GM18498 (cell line): ENCODE data around the gene TIFAB.

Experiments used
- ATAC-seq: cut with Tn5 transposase; IDR thresholded peaks from one replicate; pipeline ENCODE4 v1.9.1; 2021; ENCODE audit warnings: mild to moderate bottlenecking, moderate library complexity; ENCODE audit not compliant: unreplicated experiment

The TIFAB gene

DNA sequence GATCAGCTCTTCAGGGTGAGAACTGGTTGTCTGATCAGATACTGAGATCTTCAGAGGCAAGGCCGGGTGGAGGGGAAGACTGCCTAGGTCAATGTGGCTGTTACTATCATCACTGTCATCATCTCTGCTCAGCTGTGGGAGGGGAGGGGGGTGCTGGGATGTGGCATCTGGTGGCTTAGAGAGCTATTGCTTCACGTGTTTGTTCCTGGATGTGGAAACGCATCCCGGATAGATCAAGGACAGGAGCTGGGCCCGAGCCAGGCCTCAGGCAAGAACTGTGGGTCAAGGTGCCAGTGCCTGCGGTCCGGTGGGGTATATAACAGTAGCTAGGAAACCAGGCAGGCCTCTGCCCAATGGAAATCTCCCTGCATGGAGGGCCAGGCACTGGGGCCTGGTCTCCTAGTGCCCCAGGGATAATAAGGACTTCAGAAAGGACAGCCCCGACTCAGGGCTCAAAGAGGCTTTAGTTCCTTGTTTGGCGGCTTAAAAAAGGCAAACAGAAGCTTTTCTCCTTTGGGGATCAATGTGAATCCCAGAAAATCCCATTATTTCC is 30.3 kb upstream of the TIFAB start:
- no peak for ATAC-seq

DNA sequence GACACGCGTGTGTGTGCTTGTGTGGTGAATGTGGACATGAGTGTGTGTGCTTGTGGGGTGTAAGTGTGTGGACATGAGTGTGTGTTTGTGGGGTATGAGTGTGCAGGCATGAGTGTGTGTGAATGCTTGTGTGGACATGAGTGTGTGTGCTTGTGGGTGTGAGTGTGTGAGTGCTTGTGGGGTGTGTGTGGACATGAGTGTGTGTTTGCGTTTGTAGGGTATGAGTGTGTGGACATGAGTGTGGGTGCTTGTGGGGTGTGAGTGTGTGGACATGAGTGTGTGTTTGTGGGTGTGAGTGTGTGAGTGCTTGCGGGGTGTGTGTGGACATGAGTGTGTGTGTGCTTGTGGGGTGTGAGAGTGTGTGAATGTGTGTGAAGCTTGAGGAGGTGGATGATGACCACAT is 29.8 kb upstream of the TIFAB start:
- ATAC-seq, result no peak

DNA sequence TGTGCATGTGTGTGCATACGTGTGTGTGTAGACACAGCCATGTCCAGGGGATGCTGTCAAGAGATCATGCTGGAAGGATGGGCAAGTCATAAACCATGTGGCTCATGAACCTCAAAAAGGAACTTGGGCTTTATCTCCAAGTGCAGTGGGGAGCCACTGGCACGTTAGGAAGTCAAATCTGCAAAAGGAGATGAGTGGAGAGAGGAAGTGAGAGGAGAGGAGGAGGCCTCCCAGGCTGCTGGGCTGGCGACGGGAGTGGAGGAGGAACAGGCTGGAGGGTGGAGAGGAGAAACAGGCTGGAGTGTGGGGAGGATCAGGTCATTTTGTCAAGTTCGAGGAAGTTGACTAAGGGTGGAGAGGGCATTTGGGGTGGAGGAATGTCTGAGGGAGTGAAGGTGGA is 29.2 kb upstream of the TIFAB start:
- no peak for ATAC-seq

DNA sequence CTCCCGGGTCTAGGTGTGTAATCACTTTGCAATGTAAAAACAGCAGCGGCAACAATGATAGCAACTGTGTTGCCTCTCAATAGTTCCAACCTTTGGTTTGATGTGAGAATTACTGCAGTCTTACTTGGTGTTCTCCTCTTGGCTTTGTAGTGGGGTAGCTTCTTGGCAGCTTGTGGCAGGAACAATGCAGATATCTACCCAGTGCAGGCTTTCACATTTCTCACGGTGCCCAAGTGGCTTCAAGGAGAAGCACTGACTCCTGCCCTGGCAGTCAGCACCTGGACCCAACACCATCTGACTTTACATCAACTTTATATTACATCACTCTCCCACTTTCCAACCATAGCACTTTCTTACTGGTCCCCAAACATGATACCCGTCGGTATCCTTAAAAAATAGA is 28.4 kb upstream of the TIFAB start:
- ATAC-seq, result no peak

DNA sequence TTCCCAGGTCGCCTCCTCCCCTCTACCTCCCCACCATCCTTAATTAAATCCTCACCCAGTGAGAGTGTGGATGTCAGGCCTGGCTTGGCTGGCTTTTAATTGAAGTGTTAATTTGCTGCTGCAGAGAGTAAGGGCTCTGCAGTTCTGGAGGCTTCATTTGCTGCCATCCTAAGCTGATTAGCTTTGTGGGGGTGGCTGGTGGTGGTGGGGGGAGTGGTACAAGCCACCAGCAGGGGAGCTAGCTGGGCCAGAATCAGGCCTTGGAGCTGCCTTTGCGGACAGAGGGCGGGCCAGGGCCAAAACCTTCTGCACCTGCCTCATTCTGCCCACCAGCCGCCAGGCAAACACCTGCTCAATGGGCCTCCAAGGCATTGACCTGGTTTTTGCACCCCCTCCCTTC is 26.8 kb upstream of the TIFAB start:
- no peak for ATAC-seq

DNA sequence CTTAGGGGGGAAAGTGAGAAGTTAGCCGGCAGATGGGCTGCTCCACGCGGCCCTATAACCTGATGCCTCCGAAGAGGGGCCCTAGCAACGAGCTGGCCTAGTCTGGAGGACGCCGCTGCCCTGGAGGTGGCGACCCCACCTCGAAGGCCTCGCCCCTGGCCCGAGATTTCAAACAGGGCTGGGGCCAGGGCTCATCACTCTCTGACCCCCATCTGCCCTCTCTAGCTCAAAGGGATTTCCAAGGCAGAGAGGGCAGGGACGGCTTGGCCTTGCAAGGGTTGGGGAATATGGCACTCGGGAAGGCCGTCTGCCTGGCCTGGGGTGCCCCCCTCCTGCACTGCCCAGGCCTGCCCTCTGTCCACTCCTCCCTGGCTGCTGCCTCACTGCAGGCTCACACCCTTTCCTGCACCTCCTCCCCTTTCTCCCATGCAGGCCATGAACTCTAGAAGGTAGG is 25.5 kb upstream of the TIFAB start:
- no peak for ATAC-seq

DNA sequence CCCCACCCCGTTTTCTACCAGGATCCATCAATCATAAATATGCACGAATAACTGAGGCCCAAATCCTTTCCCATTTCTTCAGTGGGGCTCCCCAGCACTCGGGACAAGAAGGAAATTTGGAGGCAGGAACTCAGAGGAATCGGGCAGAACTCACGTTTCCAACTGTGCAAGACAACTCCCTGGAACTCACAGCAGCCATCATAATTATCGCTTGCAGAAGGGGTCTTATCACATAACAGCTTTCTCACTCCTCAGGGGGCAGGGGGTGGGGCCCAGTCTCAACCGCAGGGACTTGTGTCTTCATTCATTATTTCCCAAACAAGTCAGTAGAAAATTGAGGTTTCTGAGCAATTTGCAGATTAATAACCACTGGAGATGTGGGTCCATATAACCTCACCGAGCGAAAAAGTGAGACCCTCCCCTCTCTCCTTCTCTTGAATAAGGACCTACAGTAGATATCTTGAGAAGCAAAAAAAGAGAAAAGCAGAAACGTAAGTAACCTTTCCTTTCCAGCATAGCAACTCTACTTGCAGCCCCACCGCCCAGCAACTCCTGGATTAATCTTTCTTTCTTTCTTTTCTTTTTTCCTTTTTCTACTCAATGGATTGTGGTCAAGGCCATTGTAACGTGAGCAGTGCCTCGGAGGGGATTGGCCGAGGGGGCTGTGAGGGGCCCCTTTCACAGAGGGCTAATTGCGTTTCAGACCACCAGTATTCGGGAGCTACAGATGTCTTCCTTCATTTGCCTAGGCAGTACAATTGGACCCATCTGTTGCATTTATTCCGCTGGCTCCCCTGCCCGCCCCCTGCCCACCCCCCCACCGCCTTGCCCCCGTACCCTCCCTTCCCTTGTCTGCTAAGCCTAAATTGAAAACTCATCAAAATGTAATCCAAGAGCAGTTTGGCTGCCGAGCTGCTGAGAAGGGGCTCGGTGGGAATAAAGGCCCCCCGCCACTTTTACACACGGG is 24.7 kb upstream of the TIFAB start:
- no peak for ATAC-seq

DNA sequence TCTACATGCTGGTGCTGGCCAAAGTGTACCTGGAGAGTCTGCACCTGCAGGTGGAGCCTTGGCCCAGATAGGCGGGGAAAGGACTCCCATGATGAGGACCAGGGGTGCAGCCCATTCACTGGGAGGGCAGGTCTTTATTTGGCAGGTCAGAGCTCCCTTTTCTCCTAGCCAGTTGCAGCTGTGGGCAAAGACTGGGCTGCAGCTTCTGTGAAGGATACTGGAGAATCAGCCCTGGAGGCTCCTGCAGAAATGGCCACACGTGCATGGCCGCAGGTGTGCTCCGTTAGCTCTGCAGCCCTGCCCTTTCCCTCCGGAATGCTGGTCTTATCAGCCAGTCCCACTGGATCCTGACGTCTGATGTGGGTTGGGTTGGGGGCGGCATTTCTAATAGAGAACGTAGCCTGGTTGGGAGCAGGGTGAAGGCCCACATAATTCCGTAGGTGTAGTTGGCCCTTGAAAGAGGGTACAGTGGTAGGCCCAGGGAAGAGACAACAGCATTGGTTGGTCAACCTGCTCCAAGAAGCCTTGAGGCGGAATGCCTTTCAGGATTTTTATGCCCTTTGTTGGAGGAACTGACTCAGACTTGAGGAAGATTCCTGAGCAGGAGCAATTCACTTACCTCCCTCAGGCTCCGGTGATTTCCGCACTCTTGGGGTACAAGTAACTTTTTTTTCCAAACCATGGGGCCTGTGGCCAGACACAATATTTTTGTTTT is 22.0 kb upstream of the TIFAB start:
- no peak for ATAC-seq

DNA sequence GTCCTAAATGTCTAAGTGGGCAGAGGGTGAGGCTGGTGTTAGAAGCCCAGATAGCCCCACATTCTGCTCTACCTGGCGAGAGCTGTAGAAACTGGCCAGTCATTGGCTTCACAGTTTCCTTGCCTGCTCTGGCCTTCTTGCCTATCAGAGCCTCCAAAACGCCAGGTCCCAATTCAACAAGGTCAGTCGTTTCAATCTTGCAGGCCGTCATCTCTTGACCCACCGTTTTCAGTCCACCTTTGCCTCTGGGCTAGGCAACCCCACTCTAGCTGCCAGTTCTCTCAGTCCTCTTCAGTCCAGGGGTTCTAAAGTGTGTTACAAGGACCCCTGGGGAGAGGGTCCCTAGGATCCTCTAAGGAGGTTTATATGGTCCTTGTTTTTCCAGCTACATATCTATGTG is 20.0 kb upstream of the TIFAB start:
- ATAC-seq, result no peak

DNA sequence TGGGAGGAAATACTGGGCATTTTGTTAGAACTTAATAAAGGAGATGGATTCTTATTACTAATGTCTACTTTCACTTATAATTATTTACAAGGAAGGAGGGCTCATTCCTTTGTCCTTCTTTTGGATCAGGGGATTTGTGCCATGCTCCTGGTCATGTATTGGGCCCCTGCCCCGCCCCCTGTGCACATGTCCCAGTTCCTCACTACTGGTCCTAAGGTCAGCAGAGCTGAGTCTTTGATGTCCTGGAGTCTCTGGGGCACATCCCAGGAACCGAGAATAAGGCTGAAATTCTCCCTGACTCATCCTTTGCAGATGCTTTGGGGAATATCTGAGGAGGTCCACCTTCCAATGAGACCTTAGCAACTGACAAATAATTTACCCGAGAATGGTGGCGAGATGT is 19.6 kb upstream of the TIFAB start:
- ATAC-seq, result no peak

DNA sequence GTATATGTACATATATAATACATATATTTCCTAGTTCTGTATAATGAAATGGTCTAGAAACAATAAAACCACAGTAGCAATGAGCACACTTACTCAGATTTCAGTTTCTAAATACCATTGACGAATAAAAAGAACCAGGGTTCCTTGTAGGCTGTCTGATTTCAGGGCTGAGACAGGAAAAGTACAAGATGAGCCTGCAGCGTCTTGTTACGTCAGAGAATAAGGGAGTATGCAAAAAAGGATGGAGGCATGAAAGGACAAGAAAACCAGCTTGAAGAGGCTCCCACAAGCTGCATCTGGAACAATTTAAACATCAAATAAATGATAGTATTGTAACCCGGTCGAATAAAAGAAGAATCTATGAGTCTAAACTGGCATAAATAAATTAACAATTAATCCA is 17.8 kb upstream of the TIFAB start:
- no peak for ATAC-seq

DNA sequence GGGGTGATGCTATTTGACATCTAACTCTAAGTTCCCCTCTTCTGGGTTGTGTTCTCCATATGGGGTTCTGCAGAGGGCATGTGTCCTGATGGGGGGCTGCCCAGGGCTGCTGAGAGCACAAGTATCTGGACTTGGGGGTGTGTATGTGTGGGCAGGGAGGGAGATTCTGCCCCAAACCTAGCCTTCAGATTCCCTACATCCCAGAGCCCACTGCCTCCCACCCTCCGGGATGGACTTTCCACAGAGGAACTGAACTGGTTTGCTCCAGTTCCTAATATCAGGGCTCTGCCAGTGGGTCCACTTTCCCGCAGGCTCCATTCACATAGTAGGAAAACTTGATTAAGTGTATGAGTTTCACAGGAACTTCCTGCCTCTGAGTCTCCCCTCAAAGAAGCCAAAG is 16.4 kb upstream of the TIFAB start:
- no peak for ATAC-seq

DNA sequence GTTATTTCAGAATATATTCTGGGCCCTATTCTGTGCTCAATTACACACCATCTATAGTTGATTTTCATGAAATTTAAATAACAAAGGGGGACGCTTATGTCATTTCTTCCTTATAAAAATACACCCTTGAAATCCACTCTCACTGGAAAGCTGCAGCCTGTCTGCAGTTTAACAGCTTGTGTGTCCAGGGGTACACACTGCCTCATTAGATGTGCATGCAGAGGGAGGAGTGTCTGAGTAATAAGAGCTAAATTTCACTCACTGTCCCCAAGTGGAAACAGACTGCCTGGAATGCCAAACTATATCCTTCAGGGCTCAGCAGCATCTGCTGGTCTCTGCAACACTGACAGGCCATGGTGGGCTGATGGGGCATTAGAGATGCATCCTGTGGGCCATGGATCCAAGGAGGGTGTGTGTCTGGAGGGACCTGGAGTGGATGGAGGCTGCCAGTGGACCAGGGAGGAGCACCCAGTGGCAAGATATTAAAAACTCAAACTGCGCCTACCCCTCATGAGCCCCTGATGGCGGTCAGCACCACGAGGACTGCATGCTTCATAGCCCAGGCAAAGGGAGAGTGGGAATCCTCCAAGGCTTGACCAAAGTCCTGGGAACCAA is 15.8 kb upstream of the TIFAB start:
- ATAC-seq, result no peak

DNA sequence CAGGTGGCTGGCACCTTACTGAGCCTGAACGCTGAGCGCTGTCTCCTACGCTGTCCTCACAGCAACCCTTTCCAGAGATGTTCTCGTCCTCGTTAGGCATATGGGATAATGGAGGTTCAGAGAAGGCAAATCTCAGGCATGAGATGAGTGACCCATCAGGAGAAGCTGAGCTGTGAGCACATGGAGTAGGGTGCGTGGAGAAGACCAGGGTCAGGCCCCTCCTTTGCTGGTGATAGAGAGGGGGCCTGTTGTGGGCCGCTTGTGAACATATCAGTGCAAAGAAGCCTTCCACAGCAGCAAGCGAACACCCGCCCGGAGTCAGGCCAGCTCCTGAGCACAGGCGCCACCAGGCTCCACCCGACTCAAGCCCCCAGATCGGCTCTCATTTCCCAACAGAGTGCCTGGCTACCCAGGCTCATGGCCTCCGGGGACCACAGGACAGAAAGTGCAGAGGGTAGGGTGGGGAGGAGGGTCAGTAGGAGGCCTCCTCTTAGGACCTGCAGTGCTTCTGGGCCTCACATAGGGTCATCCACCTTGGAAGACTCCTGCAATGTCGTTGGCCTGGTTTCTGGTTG is 15.0 kb upstream of the TIFAB start:
- no peak for ATAC-seq

DNA sequence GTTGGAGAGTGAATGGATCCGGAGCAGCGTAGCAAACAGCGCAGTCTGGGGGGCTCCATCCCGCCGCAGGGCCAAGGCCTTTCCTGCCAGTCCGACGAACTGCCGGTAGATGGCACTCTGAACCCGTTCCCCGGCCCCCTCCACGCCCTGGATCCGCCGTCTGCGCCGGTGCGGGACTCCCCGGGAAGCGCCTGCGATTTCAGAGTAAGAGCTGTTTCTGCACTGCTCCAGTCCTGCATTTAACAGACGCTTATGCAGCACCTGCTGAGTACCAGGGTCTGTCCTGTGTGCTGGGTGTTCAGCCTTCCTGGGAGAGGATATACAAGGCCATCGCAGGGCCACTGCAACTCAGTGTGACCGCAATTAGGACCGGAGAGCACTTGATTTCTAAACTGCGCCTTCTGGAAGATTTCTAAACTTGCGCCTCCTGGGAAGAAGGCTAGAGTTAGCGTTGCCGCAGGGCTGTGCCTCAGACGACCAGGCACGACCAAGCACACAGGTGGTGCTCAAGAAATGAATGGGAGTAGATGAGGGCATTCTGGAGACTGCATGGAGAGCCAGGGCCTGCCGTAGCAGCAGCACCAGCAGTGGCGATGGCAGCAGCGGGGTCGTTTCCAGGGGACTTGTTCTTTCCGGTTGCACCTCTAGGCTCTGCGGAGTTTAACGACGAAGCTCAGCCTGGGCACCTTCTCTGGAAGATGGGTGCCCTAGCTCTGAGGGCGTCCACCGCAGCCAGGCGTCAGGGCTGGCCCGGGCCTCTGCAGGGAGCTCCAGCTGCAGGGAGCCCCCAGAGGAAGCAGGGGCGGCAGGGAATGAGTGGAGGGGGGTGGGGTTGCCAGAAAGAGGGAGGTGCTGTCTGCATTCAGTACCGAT is 14.3 kb upstream of the TIFAB start:
- ATAC-seq, result peak; percentile 77

DNA sequence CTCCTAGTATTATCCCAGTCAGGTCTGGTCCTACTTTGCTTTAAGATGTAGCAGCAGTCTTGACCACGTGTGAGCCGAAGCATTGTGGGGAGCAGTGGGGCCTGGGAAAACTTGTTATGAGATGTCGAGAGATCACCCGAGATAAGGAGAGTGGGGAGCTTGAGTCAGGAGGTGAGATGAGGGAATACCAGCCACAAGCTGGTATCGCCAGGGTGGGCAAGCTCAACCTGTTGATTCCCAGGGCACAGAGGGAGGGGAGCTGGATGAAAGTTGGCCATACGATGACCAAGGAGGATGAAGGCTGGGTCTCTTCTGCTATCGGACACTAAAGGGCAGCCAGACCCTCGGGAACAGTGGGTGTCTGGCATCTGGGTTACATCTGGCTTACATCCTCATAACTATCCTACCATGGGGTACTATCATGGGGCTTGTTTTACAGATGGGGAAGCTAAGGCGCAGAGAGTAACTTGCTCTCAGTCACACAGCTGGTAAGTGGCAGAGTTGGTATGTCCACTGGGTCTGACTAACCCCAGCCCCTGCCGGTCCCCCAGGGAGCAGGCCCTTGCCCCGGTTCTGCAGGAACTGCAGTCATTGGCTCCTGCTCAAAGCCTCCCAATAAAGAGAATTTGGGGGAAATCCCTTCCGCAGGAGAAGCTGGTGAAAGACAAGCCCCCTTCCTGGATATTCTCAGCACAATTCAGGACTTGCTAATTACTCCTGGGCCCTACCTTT is 13.4 kb upstream of the TIFAB start:
- ATAC-seq, result no peak

DNA sequence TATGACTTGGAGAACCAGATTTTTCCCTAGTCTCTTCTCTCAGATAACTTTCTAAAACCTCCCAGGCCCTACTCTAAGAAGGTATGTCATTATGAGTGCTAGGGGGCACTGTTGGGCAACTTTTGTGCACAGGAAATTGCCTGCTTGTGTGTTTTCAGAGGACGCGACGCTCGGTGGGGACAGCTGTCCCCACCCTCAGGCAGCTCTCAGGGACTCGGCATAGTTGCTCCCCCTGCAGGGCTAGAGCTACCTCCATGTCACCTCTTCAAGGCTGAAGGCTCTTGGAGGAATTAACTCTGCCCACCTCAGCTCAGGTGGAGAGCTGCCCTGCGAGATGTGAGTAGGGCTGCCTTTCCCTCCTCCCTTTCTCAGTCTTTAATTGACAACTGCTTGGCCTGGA is 10.2 kb upstream of the TIFAB start:
- ATAC-seq, result peak; percentile 58

DNA sequence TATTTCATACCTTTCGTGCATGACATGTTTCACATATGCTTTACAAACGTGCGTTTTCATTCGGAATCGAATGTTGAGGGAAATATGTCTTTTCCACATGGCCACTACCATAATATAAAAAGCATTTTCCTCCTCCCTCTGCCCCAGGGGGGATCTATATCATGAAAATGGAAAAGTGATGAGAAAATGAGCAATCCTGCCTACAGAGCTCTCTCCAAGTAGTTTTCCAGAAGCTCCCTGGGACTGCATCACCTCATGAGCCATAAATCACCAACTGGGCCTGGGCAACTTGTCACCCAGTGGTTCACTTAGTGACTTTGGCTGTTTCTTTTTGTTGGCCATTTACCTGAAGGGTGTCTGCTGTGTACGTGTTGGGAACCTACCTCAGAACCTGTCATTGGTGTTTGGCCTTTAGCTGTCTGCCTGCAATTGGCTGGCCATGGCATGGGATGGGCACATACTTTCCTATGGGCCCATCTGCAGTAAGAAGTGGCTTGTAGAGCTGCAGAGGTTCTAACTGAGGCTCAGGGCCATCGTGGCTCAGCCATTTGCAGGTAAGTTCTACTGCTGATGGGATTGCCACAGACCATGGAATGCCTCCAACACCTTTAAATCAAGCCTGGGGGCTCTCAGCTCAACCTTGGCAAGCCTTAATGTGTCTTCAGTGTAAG is 9.5 kb upstream of the TIFAB start:
- ATAC-seq, result no peak
